ENCODE measurements around the gene DNASE2B.

The DNASE2B gene

DNA sequence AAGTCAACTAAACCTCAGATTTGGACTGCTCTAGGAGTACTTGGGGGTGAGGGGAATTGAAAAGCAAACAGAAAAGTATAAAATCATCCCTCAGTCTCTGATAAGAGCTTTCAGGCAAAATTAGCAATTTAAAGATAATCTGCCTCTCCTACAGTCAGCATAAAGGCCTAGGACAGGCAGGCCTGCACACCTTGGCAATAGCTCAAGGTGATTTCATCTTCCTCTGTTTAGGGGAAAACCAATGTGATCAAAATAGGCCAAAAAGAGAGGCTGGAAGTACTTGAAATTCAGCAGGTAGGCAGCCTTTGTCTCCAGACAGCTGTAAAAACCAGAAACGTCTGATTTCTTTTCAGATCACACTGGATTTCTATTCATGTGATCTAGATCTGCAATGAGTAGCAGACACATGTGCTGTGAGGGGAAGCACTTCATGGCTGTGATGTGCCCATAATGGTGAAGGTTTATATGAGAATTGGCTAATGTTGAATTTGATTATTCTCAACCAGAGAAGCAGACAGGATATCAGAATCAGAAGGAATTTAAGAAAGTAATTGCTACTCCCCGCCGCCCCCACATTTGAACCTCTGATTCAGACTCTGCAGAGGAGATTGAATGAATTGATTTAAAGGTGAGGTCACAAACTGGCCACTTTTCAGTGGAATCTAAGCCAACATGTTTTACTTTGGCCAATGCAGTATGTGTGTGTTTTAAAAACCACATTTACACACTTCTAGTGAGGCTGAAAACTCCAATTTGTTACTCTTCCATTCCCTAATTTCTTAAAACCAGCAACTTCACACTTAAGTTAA, 45.8 kb upstream of the DNASE2B start:
- H4K20me1 ChIP-seq (ENCODE audit: insufficient read depth): no peaks in the 10 kb centered on the region
- H3K27me3 ChIP-seq (ENCODE audit: insufficient read depth, low read depth): no peaks in the 10 kb centered on the region
- TF ChIP-seq, protein P1, sequence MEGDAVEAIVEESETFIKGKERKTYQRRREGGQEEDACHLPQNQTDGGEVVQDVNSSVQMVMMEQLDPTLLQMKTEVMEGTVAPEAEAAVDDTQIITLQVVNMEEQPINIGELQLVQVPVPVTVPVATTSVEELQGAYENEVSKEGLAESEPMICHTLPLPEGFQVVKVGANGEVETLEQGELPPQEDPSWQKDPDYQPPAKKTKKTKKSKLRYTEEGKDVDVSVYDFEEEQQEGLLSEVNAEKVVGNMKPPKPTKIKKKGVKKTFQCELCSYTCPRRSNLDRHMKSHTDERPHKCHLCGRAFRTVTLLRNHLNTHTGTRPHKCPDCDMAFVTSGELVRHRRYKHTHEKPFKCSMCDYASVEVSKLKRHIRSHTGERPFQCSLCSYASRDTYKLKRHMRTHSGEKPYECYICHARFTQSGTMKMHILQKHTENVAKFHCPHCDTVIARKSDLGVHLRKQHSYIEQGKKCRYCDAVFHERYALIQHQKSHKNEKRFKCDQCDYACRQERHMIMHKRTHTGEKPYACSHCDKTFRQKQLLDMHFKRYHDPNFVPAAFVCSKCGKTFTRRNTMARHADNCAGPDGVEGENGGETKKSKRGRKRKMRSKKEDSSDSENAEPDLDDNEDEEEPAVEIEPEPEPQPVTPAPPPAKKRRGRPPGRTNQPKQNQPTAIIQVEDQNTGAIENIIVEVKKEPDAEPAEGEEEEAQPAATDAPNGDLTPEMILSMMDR (conservative IDR thresholded peaks at IDR 0.05; ENCODE audit: low read depth, low read length): no peak
- H3K4me2 ChIP-seq: no peak overlapping the region
- no peaks in the 10 kb centered on the region for H3K4me1 ChIP-seq (ENCODE audit: low read depth, poor library complexity, severe bottlenecking)
- no peaks in the 10 kb centered on the region for H3K79me2 ChIP-seq (ENCODE audit: insufficient read depth, low read depth)
- no peak overlapping the region for H3K27ac ChIP-seq
- H3K4me3 ChIP-seq (IDR thresholded peaks at IDR 0.05; ENCODE audit: insufficient read depth, low read depth, low read length): no peak overlapping the region
- H3K9ac ChIP-seq: no peak overlapping the region
- H3K36me3 ChIP-seq (ENCODE audit: insufficient read depth): no peaks in the 10 kb centered on the region
- H2AFZ ChIP-seq (ENCODE audit: low read depth): no peak overlapping the region

DNA sequence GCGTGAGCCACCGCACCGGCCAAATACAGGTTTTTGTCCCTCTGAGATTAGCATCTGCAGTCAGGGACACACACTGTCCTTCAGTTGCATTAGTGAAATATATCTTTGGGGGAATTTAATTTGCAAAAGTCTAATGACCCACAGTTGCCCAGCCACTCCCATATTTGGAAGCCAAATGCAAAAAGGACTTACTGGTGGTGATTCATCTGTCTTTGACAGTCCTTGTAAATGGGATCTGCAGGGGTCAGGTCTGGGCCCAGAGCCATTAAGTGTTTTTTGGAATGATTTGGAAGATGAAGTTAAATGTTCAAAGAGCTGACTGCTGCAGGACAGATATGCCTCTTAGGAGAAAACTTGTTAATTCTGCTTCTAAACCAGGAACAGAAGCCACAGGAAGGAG, 44.6 kb upstream of the DNASE2B start:
- Histone ChIP-seq H3K4me1 (ENCODE audit: low read depth, poor library complexity, severe bottlenecking) (no peaks in the 10 kb centered on the region), H4K20me1 (ENCODE audit: insufficient read depth) (no peaks in the 10 kb centered on the region), H3K36me3 (ENCODE audit: insufficient read depth) (no peaks in the 10 kb centered on the region), H3K79me2 (ENCODE audit: insufficient read depth, low read depth) (no peaks in the 10 kb centered on the region), H3K27me3 (ENCODE audit: insufficient read depth, low read depth) (no peaks in the 10 kb centered on the region), H3K4me2 (no peak overlapping the region), H3K4me3 (IDR thresholded peaks at IDR 0.05; ENCODE audit: insufficient read depth, low read depth, low read length) (no peak overlapping the region), H3K9ac (no peak overlapping the region), H2AFZ (ENCODE audit: low read depth) (no peak overlapping the region), H3K27ac (no peak overlapping the region)
- TF ChIP-seq, protein P1 (conservative IDR thresholded peaks at IDR 0.05; ENCODE audit: low read depth, low read length): no peak

DNA sequence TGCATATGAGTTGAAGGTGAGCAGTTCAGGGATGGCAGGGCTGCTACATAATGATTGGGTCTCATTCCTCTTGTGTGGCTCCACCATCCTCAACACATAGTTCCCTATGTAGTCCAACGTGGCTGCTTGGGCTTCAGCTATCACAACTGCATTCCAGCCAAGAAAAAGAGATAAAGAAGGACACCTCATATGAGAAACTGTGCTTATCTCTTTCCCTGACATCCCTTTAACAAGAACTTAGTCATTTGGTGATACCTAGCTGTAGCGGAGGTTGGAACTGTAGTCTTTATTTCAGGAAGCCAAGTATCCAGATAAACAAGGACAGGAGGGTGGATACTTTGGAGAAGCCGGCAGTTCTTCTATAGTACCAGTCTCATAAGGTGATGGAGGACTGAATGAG, 42.7 kb upstream of the DNASE2B start:
- Histone ChIP-seq H3K27me3 (ENCODE audit: insufficient read depth, low read depth) (no peaks in the 10 kb centered on the region), H3K4me1 (ENCODE audit: low read depth, poor library complexity, severe bottlenecking) (no peaks in the 10 kb centered on the region), H3K4me3 (IDR thresholded peaks at IDR 0.05; ENCODE audit: insufficient read depth, low read depth, low read length) (no peak overlapping the region), H4K20me1 (ENCODE audit: insufficient read depth) (no peaks in the 10 kb centered on the region), H3K79me2 (ENCODE audit: insufficient read depth, low read depth) (no peaks in the 10 kb centered on the region), H3K4me2 (no peak overlapping the region), H3K27ac (no peak overlapping the region), H2AFZ (ENCODE audit: low read depth) (no peak overlapping the region), H3K9ac (no peak overlapping the region), H3K36me3 (ENCODE audit: insufficient read depth) (no peaks in the 10 kb centered on the region)
- TF ChIP-seq, protein P1 (conservative IDR thresholded peaks at IDR 0.05; ENCODE audit: low read depth, low read length): no peak

DNA sequence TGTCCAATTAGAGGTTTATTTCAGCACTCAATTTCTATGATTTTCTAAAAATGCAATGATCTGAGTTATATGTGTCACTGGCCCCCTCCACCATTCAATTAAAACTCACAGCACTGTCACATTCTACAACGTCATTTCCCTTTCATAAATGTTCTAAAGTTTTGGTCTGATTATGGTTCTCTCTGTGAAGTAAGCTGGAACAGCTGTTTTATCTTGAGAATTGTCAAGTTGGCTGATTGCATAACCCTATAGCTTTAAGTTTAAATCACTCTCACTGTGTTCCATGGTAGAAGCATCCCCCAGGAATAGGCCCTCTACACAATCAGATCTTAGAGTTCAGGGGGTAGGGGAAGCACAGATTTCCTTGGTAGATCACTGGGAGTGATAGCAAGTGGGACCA, 41.4 kb upstream of the DNASE2B start:
- Histone ChIP-seq H3K4me1 (ENCODE audit: low read depth, poor library complexity, severe bottlenecking) (no peaks in the 10 kb centered on the region), H3K4me3 (IDR thresholded peaks at IDR 0.05; ENCODE audit: insufficient read depth, low read depth, low read length) (no peak overlapping the region), H2AFZ (ENCODE audit: low read depth) (no peak overlapping the region), H3K9ac (no peak overlapping the region), H3K27me3 (ENCODE audit: insufficient read depth, low read depth) (no peaks in the 10 kb centered on the region), H3K79me2 (ENCODE audit: insufficient read depth, low read depth) (no peaks in the 10 kb centered on the region), H3K27ac (no peak overlapping the region), H3K4me2 (no peak overlapping the region), H4K20me1 (ENCODE audit: insufficient read depth) (no peaks in the 10 kb centered on the region), H3K36me3 (ENCODE audit: insufficient read depth) (no peaks in the 10 kb centered on the region)
- TF ChIP-seq, protein P1 (conservative IDR thresholded peaks at IDR 0.05; ENCODE audit: low read depth, low read length): no peak
